ENCODE data around the gene ARHGAP26.
A peak's percentile ranks its signal among the peaks of the same experiment; 100 is the strongest.

Gene ARHGAP26, protein sequence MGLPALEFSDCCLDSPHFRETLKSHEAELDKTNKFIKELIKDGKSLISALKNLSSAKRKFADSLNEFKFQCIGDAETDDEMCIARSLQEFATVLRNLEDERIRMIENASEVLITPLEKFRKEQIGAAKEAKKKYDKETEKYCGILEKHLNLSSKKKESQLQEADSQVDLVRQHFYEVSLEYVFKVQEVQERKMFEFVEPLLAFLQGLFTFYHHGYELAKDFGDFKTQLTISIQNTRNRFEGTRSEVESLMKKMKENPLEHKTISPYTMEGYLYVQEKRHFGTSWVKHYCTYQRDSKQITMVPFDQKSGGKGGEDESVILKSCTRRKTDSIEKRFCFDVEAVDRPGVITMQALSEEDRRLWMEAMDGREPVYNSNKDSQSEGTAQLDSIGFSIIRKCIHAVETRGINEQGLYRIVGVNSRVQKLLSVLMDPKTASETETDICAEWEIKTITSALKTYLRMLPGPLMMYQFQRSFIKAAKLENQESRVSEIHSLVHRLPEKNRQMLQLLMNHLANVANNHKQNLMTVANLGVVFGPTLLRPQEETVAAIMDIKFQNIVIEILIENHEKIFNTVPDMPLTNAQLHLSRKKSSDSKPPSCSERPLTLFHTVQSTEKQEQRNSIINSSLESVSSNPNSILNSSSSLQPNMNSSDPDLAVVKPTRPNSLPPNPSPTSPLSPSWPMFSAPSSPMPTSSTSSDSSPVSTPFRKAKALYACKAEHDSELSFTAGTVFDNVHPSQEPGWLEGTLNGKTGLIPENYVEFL

GRCh38 chr5:142769793-142770649 lies at the start of gene ARHGAP26:
Gene ARHGAP26 (plus strand): TSS chr5:142770377. CDS start chr5:142770762, 385 bp downstream.
- TF ChIP-seq, protein P1, sequence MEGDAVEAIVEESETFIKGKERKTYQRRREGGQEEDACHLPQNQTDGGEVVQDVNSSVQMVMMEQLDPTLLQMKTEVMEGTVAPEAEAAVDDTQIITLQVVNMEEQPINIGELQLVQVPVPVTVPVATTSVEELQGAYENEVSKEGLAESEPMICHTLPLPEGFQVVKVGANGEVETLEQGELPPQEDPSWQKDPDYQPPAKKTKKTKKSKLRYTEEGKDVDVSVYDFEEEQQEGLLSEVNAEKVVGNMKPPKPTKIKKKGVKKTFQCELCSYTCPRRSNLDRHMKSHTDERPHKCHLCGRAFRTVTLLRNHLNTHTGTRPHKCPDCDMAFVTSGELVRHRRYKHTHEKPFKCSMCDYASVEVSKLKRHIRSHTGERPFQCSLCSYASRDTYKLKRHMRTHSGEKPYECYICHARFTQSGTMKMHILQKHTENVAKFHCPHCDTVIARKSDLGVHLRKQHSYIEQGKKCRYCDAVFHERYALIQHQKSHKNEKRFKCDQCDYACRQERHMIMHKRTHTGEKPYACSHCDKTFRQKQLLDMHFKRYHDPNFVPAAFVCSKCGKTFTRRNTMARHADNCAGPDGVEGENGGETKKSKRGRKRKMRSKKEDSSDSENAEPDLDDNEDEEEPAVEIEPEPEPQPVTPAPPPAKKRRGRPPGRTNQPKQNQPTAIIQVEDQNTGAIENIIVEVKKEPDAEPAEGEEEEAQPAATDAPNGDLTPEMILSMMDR (IDR thresholded peaks at IDR 0.05; ENCODE audit: control insufficient read depth, extremely low read depth, insufficient read depth) = peak; percentile 25

GRCh38 chr5:142720641-142721271 lies 49.4 kb upstream of the ARHGAP26 start:
- TF ChIP-seq, protein P1 (IDR thresholded peaks at IDR 0.05; ENCODE audit: control insufficient read depth, extremely low read depth, insufficient read depth) = peak; percentile 29; the same call in 1 of the 2 replicates
- no peak overlapping the region for H3K4me3 ChIP-seq (ENCODE audit: low read depth, low read length)
- DNase-seq (ENCODE audit: low read depth) = peak; percentile 55

More at GRCh38 chr5:142769793-142770649, at the start of gene ARHGAP26:
- DNase-seq (ENCODE audit: low read depth) = peak; percentile 82
- H3K4me3 ChIP-seq (ENCODE audit: low read depth, low read length) = peak within 1 kb of the TSS; percentile 87

DNA sequence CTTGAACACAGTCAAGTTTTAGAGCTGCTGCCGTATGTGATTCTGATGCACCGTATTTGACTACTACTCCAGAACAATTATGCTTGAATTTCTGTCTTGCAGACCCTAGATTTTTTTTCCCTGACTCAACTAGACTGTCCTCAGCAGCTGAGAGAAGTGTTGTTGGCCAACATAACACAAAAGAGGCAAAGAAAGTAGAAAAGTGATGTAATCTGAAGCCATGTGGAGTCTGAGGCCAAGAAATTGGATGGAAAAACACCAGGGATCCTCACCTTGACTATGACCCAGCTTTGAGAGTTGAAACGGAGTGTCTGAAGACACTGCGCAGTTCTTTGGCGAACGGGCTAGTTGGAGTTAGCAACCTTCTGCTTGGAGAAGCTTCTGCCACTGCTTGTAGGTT lies 48.0 kb upstream of the ARHGAP26 start:
- no peak overlapping the region for H3K4me3 ChIP-seq (ENCODE audit: low read depth, low read length)
- TF ChIP-seq, protein P1 (IDR thresholded peaks at IDR 0.05; ENCODE audit: control insufficient read depth, extremely low read depth, insufficient read depth) = no peak

DNA sequence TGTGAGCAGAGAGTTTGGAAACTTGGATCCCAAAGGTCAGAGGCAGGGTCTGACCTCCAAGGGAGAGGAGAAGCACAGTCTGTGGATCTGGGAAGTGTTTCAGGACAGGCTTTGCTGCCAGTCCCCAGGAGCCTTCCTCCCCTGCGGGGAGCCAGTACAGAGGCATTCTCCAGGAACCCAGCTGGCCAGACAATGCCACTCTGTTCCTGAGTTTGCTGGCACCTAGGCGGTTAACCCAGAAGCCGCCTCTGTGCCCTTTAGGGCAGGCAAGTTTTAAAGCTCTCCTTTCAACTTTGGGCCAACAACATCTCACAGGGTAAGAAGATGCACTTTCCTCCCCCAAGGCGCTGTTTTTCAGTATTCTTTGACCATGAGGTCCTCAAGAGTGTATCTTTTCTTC lies 47.3 kb upstream of the ARHGAP26 start:
- TF ChIP-seq, protein P1 (IDR thresholded peaks at IDR 0.05; ENCODE audit: control insufficient read depth, extremely low read depth, insufficient read depth) = no peak
- no peak for DNase-seq (ENCODE audit: low read depth)

More for the DNA sequence above, 48.0 kb upstream of the ARHGAP26 start:
- no peak for DNase-seq (ENCODE audit: low read depth)

GRCh38 chr5:142724821-142725220 lies 45.4 kb upstream of the ARHGAP26 start:
- TF ChIP-seq, protein P1 (IDR thresholded peaks at IDR 0.05; ENCODE audit: control insufficient read depth, extremely low read depth, insufficient read depth) = no peak
- DNase-seq (ENCODE audit: low read depth) = no peak

More for the DNA sequence above, 47.3 kb upstream of the ARHGAP26 start:
- H3K4me3 ChIP-seq (ENCODE audit: low read depth, low read length) = no peak overlapping the region

More at GRCh38 chr5:142724821-142725220, 45.4 kb upstream of the ARHGAP26 start:
- no peak overlapping the region for H3K4me3 ChIP-seq (ENCODE audit: low read depth, low read length)

Measured in LNCaP clone FGC (cell line).